Transverse colon (tissue), 4 donors: ENCODE data around the gene SMDT1.

ENCODE experiments used
- CTCF ChIP-seq, 5 experiments: fragments of 200-600 bp in 3 of 5; fragments of 450-650 bp in 2 of 5; sonication (generic) in 3 of 5; IDR thresholded peaks; 1 replicate in 2 of 5; 2 replicates in 3 of 5; pipeline ENCODE4 v1.5.1; 2016 to 2017; ENCODE audit warnings: antibody characterized with exemption in 5 of 5, inconsistent platforms in 3 of 5, mild to moderate bottlenecking in 2 of 5, moderate library complexity in 1 of 5
- EP300 ChIP-seq: sonication (generic); formaldehyde crosslinking; IDR thresholded peaks from one replicate; pipeline ENCODE4 v1.6.1; 2017; ENCODE audit warnings: antibody characterized with exemption, low read depth
- POLR2A ChIP-seq: fragments of 450-650 bp; IDR thresholded peaks from one replicate; pipeline ENCODE4 v1.6.1; 2016; ENCODE audit warnings: antibody characterized with exemption, mild to moderate bottlenecking, moderate library complexity
- POLR2AphosphoS5 ChIP-seq, 3 donors: sonication (generic); formaldehyde crosslinking; IDR thresholded peaks; one replicate each; pipeline ENCODE4 v1.6.1; 2016; ENCODE audit warnings: antibody characterized with exemption in 3 of 3

GRCh38 chr22:42065438-42066125 lies 13.9 kb upstream of the SMDT1 start:
- TF ChIP-seq POLR2AphosphoS5 (IDR thresholded peaks at IDR 0.05): no peak
- TF ChIP-seq CTCF (IDR thresholded peaks at IDR 0.05): no peak
- no peak for TF ChIP-seq POLR2A
- no peak for TF ChIP-seq EP300
